Hypothalamus (tissue), 51 donors: ENCODE measurements around the gene TCF15.
A peak's percentile ranks its signal among the peaks of the same experiment; 100 is the strongest.

Source experiments
- DNase-seq, 51 donors: peaks; one replicate each; lab custom pipeline; 2025; lab: John Stamatoyannopoulos, UW

TCF15 gene, protein sequence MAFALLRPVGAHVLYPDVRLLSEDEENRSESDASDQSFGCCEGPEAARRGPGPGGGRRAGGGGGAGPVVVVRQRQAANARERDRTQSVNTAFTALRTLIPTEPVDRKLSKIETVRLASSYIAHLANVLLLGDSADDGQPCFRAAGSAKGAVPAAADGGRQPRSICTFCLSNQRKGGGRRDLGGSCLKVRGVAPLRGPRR

DNA sequence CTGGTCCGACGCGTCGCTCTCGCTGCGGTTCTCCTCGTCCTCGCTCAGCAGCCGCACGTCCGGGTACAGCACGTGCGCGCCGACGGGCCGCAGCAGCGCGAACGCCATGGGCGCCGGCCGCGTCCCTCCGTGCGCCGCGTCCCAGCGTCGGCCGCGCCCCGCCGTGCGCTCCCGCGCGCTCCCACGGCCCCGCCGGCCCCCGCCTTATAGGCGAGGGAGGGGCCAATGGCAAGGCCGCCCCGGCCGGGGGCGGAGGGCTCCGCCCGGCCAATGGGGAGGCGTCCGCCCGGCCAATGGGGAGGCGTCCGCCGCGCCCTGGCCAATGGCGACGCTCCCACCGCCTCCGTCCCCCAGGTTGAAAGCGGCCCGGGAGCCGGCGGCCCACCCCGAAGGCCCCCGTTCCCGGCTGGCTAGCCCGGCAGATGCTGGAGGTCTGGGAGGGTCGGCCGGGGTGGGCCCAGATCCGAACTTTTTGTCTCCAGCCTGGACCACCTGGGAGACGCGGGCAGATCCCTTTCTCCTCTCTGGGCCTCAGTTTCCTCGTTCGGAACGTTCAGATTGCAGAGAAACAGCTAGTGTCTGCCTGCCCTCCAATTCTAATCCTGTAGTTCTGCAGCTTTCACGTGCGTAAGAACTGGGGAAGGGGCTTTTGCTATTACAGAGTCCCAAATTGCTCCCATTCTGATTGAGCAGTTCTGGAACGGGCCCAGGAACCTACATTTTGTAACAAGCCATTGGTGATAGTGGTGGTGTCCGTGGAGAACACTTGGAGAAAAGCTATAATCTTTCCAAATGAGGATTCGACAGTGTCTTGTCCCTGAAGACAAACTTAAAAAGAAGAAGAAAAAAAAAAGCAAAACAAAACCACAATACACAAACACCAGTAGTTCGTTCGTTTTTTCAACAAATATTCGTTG lies at the start of gene TCF15:
Gene TCF15 (minus strand): TSS at position 180 of the 917 bp plus-strand sequence. CDS start 72 bp downstream, at position 108.
- DNase-seq: peak in 4 of 51 donors; percentile 1 to 14 (median 3)

DNA sequence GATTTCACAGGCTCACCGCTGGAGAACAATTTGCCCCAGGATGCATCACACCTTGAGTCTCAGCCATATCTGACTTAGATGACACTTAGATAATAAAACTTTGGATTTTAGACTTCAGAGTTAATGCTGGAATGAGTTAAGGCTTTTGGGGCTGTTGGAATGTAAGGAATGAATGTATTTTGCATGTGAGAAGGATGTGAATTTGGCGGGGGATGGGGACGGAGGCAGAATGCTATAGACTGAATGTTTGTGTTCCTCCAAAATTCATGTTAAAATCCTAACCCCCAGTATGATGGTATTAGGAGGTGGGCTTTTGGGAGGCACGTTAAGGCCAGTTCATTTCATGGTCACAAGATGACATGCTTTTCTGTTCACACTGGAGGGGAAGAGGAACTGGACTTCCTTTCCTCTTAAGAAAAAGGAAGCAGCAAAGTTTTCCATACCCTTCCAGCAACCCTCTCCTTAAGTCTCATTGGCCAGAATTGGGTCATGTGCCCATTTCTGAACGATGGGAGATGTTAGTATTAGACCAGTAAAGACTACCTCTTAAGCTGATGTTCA lies 48.7 kb upstream of the TCF15 start:
- DNase-seq: no peak

DNA sequence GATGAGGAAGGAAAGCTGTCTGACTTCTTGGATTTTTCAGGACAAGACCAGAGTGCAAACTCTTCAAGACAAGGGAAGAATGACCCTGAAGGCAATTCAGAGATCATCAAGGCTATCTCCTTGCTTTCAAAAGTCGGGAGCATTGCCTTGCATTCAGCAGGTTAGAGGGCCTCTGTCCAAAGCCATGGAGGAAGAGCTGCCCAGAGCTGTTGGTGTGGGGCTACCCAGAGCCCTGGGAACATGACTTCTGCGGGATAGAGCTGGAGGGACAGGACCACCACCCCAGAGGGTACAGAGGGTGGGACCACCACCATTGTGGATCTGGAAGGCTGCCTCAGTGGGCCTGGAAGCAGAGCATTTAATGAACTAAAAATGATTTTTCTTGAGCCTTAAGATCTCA lies 48.1 kb upstream of the TCF15 start:
- DNase-seq: no peak

DNA sequence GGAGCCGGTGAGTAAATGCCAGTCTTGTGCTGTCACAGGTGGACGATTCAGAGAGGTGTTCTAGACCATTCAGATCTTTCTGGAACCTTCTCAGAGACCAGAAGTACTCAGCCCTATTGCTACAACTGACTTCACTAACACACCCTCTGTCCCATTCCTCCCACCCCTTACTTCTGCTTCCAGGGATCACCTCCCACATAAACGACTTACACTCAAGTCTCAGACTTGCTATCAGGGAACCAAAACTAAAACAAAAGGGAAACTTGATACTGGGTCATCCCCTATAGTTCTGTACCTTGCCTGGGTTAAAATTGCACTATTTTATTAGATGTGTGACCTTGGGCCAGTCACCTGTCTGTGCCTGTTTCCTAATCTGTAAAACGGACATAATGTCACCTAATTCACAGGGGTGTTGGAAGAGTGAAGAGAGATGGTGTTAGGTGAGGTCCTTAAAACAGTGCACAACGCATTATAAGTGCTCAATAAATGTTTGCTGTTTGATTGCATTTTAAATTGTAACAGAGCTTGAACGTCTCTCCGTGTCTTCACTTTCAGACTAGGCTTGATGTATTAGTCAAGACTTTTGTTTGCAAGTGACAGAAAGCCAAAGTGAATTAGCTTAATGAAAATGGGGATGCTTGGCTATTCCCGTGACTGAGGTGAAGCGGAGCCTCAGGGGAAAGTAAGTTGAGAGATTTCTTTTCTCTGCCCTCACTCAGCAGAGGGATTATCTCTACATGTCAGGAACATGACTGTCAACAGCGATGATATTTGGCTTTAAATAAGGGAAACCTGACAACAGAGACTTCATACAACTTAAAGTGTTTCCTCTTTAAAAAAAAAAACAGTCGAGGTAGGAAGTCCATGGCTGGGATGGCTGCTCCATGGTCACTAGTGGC lies 45.9 kb upstream of the TCF15 start:
- DNase-seq: no peak

DNA sequence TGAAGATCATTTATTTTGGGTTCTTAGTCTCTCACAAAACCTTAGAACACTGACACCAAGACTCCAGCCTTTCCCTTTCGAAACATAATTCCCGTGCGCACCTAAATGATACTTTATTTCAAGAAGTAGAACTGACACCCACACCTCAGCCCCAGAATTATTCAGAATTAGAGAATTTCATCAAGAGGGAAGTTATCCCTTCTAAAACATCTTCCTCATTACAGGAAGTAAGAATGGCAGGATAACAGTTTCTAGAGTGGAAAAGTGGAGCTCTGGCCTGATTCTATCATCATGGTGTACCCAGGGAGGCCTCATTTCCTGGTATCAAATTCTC lies 44.3 kb upstream of the TCF15 start:
- no peak for DNase-seq

DNA sequence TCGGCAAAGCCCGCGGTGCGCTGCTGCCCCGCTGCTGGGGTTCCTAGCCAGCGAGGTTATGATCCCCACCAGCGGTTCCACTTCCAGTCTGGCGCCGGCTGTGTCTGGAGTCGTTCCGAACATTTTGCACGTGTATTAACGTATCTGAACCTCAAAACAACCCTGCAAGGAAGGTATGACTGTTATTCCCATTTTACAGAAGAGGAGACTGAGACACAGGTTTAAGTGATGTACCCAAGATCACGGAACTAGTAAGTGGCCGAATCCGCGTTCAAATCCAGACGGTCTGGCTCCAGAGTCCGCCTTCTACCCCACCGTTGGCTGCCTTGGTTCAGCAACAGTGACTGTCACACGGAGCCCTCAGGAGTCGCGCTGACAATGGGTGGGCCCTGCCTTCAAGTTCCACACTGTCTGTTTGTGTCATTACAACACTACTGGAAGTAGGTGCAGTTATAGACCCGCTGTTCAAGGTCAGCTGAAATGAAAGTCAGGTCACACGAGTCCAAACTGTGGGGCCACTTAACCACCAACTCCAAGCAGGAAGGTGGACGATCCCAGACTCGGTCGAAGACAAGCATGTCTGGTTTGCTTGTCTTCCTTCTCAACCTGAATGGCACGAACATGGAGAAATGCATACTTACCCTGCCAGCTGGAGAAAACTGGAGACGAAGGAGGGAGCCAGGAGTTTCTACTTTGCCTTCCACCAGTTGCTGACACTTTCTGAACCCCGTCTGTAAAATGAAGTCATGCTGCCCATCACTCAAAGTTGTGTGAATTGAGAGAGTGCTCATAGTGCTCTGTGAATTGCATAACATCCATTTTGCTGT lies 43.7 kb upstream of the TCF15 start:
- no peak for DNase-seq

DNA sequence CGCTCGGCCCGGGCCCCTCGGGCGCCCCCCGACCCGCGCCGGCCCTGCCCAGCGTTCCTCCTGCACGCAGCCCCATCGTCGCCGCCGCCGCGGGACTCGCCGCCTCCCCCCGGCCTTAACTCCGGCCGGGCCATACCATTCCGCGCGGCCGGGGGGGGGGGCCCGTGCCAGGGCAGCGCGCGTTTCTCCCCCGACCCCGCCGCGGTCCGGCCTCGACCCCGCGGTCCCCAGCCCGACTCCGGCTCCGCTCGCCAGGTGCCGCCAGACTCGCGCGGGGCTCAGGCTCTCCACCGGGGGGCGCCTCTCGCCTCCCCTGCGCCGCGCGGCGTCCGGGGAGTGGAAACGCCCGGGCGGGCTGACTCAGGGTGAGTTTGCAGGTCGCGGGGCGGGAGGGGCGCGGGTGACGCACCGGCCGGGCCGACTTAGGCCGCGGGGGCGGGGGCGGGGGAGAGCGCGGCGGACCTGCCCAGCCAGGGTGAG lies 43.0 kb upstream of the TCF15 start, which contains the start of gene SRXN1:
Gene SRXN1 (minus strand): TSS at position 91 of the 480 bp plus-strand sequence. CDS start 15 bp downstream, at position 76.
- peak in 49 of 51 donors; percentile 21 to 86 (median 69) for DNase-seq

DNA sequence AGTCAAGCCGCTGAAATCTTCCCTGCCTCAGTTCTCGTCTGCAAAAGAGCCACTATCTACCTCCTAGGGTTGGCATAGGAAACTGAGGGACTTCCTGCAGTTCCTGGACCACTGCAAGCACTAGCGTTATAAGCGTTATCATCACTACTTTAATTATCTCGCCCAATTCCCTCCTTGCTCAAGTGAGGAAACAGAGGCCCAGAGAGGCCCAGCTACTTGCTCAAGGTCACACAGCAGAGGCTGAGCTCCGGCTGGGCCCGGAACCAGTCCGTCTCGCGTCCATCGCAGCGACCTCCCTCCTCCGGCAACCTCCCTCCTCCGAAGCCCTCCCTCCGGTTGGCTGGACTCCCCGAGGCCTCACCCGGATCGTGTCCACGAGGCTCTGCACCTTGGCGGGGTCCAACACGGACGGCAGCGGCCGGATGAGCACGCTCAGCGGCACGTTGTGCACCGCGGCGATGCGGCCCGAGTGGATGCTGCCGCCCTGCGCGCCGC lies 42.6 kb upstream of the TCF15 start:
- DNase-seq: peak in 9 of 51 donors; percentile 18 to 58 (median 38)

DNA sequence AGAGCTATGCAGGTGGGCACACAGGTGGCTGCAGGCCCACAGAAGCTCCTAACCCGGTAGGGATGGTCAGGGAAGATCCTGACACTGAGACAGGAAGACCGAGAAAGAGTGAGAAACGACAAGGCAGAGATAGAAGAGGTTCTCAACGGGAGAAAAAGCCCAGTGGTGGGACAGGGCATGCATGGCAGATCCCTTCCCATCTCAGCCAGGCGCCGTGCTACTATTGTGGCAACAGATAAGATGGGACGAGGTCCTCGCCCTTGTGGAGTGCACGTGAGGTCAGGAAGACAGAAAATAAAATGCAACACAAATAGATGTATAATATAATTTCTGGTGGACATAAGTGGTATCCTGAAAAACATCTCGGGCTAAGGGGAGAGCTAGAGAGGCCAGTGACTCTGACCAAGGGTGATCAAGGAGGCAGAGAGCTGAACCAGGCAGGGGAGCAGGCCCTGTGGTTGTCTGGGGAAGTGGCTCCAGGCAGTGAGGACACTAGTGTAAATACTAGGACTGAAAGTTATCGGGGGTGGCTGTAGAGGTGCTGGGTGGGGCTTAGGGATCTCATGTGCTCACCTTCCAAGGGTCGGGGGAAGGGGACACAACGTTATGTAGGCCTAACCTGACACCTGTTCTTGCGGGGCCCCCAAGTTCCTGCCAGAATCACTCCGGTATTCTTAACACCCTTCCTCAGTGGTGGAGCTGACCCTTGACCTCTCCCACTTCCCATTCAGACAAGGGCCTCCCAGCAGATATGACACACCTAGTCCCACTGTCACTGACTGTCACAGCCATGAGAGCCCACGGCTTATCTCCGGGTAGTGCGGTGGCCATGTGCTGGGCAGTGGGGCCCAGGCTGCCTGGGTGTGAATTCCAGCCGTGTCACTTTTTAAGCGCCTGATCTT lies 41.9 kb upstream of the TCF15 start:
- peak in 1 of 51 donors; percentile 18 for DNase-seq

DNA sequence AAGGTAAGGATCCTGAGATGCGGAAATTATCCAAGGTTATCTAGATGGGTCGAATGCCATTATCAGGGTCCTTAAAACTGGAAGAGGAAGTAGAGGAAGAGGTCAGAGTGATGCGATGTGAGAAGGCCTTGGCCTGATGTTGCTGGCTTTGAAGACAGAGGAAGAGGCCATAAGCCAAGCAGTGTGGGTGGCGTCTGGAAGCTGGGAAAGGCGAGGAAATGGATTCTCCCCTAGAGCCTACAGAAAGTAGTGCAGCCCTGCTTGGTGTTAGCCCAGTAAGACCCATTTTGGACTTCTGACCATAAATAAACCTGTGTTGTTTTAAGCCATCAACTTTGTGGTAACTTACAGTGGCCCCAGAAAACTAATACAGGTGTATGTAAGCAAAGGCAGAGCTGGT lies 40.8 kb upstream of the TCF15 start:
- no peak for DNase-seq

DNA sequence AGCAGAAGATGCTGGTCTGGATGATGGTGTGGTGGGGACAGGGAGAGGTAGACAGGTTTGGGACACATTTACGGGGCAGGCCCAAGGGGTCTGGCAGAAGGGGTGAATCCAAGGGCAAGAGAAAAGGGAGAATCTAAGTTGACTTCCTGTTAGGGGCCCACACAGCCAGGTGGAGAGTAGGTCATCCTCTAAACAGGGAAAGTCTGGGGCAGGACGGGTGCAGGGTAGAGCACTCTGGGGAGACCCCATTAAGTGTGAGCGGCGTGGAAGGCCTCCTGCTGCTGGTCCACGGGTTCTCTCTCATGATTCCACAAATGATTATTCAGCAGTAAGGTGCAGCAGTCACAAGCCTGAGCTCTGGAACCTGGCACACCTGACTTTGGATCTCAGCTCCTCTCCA lies 40.2 kb upstream of the TCF15 start:
- DNase-seq: no peak

DNA sequence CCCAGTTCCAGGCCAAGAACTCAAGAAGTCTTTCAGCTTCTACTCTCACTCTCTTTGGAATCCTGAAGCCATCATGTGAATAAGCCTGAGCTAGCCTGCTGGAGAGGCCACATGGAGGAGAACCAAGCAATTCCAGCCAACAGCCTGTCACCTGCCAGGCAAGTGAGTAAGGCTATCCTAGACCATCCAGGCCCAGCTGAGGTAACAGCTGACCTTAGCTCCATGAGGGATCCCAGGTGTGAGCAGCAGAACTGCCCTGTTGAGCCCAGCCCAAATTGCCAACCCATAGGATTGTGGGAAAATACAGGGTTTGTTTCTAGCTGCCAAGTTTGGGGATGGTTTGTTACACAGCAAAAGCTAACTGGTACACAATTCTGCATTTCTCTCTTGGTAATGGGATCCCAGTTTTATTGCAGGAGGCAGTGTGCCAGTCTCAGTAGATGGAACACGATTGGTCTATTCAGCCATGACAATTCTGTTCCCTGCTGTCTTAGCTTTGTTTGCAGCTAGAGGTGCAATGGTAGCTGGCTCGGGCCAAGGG lies 37.4 kb upstream of the TCF15 start:
- no peak for DNase-seq

DNA sequence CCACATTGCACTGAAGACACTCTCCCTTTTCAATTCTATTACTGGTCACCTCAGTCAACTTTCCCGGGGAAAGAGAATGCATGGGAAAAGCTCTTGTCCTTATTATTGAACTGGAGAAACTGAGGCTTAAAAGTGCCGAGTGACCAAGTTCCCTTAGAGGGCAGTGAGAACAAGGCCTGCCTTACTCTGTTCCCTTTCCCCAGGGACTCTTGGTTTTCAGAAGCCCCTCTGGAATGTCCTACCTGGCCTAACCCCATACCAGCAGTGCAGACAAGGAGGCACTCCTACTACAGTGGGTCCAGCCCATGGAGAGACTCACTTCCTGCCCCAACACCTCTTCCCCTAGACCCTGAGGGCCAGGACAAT lies 36.7 kb upstream of the TCF15 start:
- no peak for DNase-seq

DNA sequence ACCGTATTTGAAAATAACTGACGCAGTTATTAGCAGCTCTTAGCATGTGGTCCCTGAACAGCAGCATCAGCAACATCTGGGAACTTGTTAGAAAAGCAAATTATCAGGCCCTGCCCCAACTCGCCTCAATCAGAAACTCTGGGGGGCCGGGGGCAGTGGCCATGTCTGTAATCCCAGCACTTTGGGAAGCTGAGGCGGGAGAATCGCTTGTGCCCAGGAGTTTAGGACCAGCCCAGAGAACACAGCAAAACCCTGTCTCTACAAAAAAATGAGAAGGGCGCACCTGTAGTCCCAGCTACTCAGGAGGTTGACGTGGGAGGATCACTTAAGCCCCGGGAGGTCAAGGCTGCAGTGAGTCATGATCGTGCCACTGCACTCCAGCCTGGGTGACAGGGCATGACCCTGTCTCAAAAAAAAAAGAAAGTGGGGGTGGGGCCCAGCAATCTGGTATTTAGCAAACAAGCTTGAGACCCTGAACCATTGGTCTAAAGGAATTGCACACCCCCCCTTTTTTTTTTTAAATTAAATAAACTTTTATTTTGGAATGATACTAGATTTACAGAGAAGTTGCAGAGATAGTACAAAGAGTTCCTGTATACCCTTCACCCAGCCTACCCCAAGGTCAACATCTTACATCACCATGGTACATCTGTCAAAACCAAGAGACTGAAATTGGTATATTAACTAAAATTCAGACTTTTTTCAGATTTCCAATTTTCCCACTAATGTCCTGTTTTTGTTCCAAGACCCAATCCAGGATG lies 36.2 kb upstream of the TCF15 start:
- DNase-seq: no peak

DNA sequence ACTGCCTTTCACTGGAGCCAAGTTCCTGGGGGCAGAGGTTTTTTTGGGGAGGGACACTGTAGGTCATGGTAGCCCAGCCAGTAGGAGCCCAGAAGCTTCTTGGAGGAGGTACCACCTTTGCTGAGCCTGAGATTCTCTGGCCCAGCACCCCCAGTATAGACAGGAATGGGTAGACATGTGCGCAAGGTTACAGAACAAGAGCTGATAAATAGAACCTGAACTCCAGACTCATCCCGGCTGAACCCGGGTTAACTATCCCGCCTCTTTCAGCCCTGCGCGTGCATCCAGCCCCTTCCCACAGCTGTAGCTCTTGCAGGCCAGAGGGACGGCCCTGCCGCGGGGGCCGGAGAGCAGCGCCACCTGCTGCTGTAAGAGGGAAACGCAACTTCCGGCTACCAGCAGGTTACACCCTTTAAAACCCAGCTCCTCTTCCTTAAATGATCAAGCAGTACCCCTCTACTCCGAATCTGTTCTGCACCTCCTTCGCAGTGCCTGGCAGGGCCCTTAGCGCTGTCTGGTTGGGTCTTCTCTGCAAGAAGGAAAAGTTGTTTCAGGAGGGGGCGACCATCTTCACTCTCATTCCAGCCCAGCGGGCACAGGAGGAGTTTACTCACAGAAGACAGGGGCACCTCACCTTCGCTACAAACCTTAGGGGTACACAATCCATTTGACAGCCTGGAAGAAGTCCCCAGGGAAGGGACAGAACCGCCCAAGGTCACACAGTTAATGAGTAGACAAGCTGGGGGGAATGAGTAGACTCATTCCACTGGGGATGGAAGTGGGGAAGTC lies 35.4 kb upstream of the TCF15 start:
- peak in 45 of 51 donors; percentile 6 to 78 (median 45) for DNase-seq

DNA sequence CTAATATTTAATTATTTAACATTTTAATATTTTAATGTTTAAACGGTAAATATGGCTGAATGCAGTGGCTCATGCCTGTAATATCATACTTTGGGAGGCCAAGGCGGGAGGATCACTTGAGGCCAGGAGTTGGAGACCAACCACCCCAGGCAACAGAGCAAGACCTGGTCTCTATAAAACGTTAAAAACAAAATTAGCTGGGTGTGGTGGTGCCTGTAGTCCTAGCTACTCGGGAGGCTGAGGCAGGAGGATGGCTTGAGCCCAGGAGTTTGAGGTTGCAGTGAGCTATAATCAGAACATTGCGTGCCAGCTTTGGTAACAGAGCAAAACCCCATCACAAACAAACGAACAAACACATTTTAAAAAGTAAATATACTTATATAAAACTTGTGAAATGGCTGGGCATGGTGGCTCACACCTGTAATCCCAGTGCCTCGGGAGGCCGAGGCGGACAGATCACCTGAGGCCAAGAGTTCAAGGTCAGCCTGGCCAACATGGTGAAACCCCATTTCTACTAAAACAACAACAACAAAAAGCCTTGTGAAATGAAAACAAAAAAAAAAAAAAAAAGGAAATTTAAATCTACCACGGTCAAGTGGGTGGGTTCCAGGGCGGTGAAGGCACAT lies 34.7 kb upstream of the TCF15 start:
- DNase-seq: no peak
